Keratinocyte (primary cell): ENCODE data around the gene CSTF2T. TPM values are rescaled to one million over a fixed set of nuclear protein-coding genes. Genes with fewer than 3 reads are reported as not detected.

Experiments
- DNase-seq: peaks from one replicate; pipeline ENCODE4 v3.0.0-alpha.2; 2011; ENCODE audit warnings: low read depth, missing footprints, low spot score
- FAIRE-seq: peaks from 2 replicates; lab custom pipeline; 2011; peaks lifted over from hg19 to GRCh38; lab: Jason Lieb, UNC
- H2AFZ ChIP-seq: 2 replicates; pipeline ENCODE4 v1.6.0; 2012; ENCODE audit warnings: low read length, control low read depth, inconsistent platforms; ENCODE audit not compliant: control insufficient read depth
- H3K27ac ChIP-seq: 2 replicates; pipeline ENCODE4 v1.5.1; 2011; ENCODE audit warnings: low read length; ENCODE audit not compliant: control insufficient read depth, insufficient read depth
- H3K27me3 ChIP-seq: 3 replicates; pipeline ENCODE4 v1.6.0; 2011; ENCODE audit warnings: low read length; ENCODE audit not compliant: control insufficient read depth, insufficient read depth; ENCODE audit errors: extremely low read depth
- H3K36me3 ChIP-seq, 2 experiments: 2 replicates in 1 of 2; 3 replicates in 1 of 2; pipeline ENCODE4 v1.5.1; 2011; ENCODE audit warnings: low read length in 2 of 2, mild to moderate bottlenecking in 1 of 2; ENCODE audit not compliant: control insufficient read depth in 2 of 2, insufficient read depth in 2 of 2; ENCODE audit errors: extremely low read depth in 1 of 2
- H3K4me1 ChIP-seq: 3 replicates; pipeline ENCODE4 v1.5.1; 2011; ENCODE audit warnings: low read length; ENCODE audit not compliant: control insufficient read depth, insufficient read depth; ENCODE audit errors: extremely low read depth
- H3K4me2 ChIP-seq: 3 replicates; pipeline ENCODE4 v1.6.0; 2011; ENCODE audit warnings: low read depth, low read length; ENCODE audit not compliant: control insufficient read depth, insufficient read depth; ENCODE audit errors: extremely low read depth
- H3K4me3 ChIP-seq, 3 experiments: fragments of 200-600 bp in 1 of 3; sonication (generic) in 1 of 3; 2 replicates in 2 of 3; 3 replicates in 1 of 3; pipeline ENCODE4 v1.5.1; 2011 to 2016; ENCODE audit warnings: low read length in 3 of 3, mild to moderate bottlenecking in 3 of 3, control low read depth in 2 of 3, inconsistent platforms in 1 of 3, low read depth in 1 of 3, mixed read lengths in 1 of 3, mixed run types in 1 of 3, moderate library complexity in 1 of 3; ENCODE audit not compliant: control insufficient read depth in 2 of 3, insufficient read depth in 2 of 3; ENCODE audit errors: extremely low read depth in 1 of 3
- H3K79me2 ChIP-seq: 2 replicates; pipeline ENCODE4 v1.6.0; 2012; ENCODE audit warnings: low read length; ENCODE audit not compliant: control insufficient read depth, insufficient read depth
- H3K9ac ChIP-seq: 3 replicates; pipeline ENCODE4 v1.6.0; 2011; ENCODE audit warnings: low read length; ENCODE audit not compliant: control insufficient read depth, insufficient read depth; ENCODE audit errors: extremely low read depth
- H3K9me1 ChIP-seq: 3 replicates; pipeline ENCODE4 v1.6.0; 2011; ENCODE audit warnings: low read length; ENCODE audit not compliant: control insufficient read depth, insufficient read depth; ENCODE audit errors: extremely low read depth
- H3K9me3 ChIP-seq: 2 replicates; pipeline ENCODE4 v1.5.1; 2012; ENCODE audit warnings: low read depth, low read length; ENCODE audit not compliant: control insufficient read depth
- H4K20me1 ChIP-seq: 3 replicates; pipeline ENCODE4 v1.6.0; 2011; ENCODE audit warnings: low read length; ENCODE audit not compliant: control insufficient read depth, insufficient read depth; ENCODE audit errors: extremely low read depth
- EZH2 ChIP-seq: IDR thresholded peaks from one replicate; pipeline ENCODE4 v1.6.1; 2012; ENCODE audit warnings: inconsistent platforms, mild to moderate bottlenecking, low read length, moderate library complexity
- dilution Hi-C: fragments of 300-500 bp; cut with MboI; formaldehyde crosslinking; loops from one replicate; pipeline ENCODE4 v1.7.0; 2020; ENCODE audit warnings: low sequenced_read_pairs; ENCODE audit not compliant: extremely low pct_ligation_motif_present
- polyA plus RNA-seq, 5 experiments: library from polyadenylated mRNA; depleted of rRNA in 3 of 5; stranded (reverse) in 3 of 5; stranded (forward) in 1 of 5; unstranded in 1 of 5; fragments of >200 nt; gene quantifications; 1 replicate in 1 of 5; 2 replicates in 3 of 5; 3 replicates in 1 of 5; pipeline versions ENCODE4 v1.2.1 to v1.2.3, GENCODE V29; 2011 to 2012; ENCODE audit warnings: missing spikeins in 2 of 5, low read depth in 1 of 5, low replicate concordance in 1 of 5
- TF ChIP-seq, protein P1 (sequence below), 3 experiments: IDR thresholded peaks in 1 of 3; conservative IDR thresholded peaks in 1 of 3; optimal IDR thresholded peaks in 1 of 3; 2 replicates in 2 of 3; 3 replicates in 1 of 3; pipeline versions ENCODE3 to v1.5.1; 2011; ENCODE audit warnings: low read length in 3 of 3, mild to moderate bottlenecking in 3 of 3, moderate library complexity in 2 of 3, control low read depth in 1 of 3, inconsistent platforms in 1 of 3; ENCODE audit not compliant: insufficient read depth in 2 of 3; ENCODE audit errors: extremely low read depth in 1 of 3

The CSTF2T gene
- polyA plus RNA-seq, 1 donor (not counting 4 experiments of a cell fraction or from before 2014, with no cell fraction given), result 10.8 TPM

DNA sequence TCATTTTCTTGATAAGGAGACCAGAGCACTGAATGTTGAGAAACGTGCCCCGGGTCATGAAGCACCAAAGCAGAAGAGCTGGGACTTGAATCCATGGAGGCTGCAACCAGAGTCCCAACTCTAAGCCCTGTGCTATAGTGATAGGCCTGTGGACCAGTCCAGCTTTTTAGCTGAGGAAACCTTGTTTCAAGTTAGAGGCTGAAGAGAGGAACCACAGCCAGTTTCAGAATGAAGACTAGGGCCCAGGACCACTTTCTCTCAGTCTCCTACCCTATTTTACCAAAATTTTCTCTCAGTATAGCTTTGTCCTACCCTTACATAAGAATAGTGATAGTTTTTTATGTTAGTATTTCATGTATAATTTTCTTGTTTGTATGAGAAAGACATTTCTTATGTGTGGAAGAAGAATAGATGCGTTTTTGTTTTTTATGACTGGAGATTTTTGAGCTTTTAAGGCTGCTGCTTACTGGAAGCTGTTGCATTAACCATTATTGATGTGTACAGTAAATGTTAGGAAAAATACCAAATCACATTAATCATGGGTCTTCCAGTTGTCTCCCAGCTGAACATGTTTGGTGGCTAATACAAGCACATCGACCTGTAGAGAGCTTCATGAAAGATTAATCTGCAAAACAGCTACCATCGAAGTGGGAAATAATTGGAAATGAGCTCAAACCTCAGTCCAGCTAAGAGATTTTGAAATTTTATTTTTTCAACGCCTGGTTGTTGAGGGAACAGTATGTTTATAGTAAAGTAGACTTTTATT is 45.0 kb upstream of the CSTF2T start:
- Histone ChIP-seq H2AFZ (no peak overlapping the region), H3K9me1 (no peaks in the 10 kb centered on the region), H3K4me2 (no peak overlapping the region), H3K9me3 (no peaks in the 10 kb centered on the region), H3K27ac (no peak overlapping the region), H3K27me3 (no peaks in the 10 kb centered on the region), H3K4me3 (no peak overlapping the region), H3K79me2 (no peaks in the 10 kb centered on the region), H3K36me3 (no peaks in the 10 kb centered on the region), H4K20me1 (no peaks in the 10 kb centered on the region), H3K4me1 (no peaks in the 10 kb centered on the region), H3K9ac (no peak overlapping the region)
- no peak for TF ChIP-seq EZH2
- TF ChIP-seq, protein P1, sequence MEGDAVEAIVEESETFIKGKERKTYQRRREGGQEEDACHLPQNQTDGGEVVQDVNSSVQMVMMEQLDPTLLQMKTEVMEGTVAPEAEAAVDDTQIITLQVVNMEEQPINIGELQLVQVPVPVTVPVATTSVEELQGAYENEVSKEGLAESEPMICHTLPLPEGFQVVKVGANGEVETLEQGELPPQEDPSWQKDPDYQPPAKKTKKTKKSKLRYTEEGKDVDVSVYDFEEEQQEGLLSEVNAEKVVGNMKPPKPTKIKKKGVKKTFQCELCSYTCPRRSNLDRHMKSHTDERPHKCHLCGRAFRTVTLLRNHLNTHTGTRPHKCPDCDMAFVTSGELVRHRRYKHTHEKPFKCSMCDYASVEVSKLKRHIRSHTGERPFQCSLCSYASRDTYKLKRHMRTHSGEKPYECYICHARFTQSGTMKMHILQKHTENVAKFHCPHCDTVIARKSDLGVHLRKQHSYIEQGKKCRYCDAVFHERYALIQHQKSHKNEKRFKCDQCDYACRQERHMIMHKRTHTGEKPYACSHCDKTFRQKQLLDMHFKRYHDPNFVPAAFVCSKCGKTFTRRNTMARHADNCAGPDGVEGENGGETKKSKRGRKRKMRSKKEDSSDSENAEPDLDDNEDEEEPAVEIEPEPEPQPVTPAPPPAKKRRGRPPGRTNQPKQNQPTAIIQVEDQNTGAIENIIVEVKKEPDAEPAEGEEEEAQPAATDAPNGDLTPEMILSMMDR (optimal IDR thresholded peaks at IDR 0.05 in 1 of 3, IDR thresholded peaks at IDR 0.05 in 1 of 3, conservative IDR thresholded peaks at IDR 0.05 in 1 of 3; ENCODE audit: extremely low read depth in 1 of 3, insufficient read depth in 2 of 3, low read length in 3 of 3), result no peak
- dilution Hi-C loops, result no loop called here
- DNase-seq, result no peak
- FAIRE-seq, result no peak

DNA sequence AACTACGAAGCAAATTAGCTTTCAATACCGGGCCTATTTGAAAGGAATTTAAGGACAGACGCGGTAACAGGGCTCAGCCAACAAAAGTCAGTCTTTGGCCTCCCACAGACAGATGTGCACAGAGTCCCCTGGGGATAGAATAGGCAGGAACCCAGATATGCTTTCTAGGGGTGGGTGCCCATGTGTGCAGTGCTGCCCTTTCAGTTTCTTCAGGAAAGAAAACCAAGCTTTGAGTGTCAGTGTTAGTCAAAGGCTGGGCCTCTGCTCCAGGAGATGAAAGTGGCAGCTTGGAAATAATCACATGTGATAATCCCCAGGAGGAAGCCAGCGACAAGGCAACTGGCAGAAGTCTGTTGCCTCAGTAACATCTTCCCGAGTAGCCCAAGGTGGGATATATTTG is 43.8 kb upstream of the CSTF2T start:
- Histone ChIP-seq H2AFZ (no peak overlapping the region), H3K4me3 (no peak overlapping the region), H3K9me3 (no peaks in the 10 kb centered on the region), H3K4me2 (no peak overlapping the region), H3K27ac (no peak overlapping the region), H4K20me1 (no peaks in the 10 kb centered on the region), H3K4me1 (no peaks in the 10 kb centered on the region), H3K27me3 (no peaks in the 10 kb centered on the region), H3K9ac (no peak overlapping the region), H3K9me1 (no peaks in the 10 kb centered on the region), H3K36me3 (no peaks in the 10 kb centered on the region), H3K79me2 (no peaks in the 10 kb centered on the region)
- dilution Hi-C loops, result no loop called here
- DNase-seq (no peak), FAIRE-seq (no peak)
- no peak for TF ChIP-seq EZH2
- TF ChIP-seq, protein P1 (optimal IDR thresholded peaks at IDR 0.05 in 1 of 3, IDR thresholded peaks at IDR 0.05 in 1 of 3, conservative IDR thresholded peaks at IDR 0.05 in 1 of 3; ENCODE audit: extremely low read depth in 1 of 3, insufficient read depth in 2 of 3, low read length in 3 of 3), result no peak
